Hypothalamus (tissue), 51 donors: ENCODE measurements around the gene TADA1.
A peak's percentile ranks its signal among the peaks of the same experiment; 100 is the strongest.
"Not testable (repeated sequence)": the region's sequence is repeated elsewhere in the genome, so short reads cannot be mapped to it uniquely, and the experiment has no call there.

Source experiments
- DNase-seq, 51 donors: peaks; one replicate each; lab custom pipeline; 2025; lab: John Stamatoyannopoulos, UW

The TADA1 gene

DNA sequence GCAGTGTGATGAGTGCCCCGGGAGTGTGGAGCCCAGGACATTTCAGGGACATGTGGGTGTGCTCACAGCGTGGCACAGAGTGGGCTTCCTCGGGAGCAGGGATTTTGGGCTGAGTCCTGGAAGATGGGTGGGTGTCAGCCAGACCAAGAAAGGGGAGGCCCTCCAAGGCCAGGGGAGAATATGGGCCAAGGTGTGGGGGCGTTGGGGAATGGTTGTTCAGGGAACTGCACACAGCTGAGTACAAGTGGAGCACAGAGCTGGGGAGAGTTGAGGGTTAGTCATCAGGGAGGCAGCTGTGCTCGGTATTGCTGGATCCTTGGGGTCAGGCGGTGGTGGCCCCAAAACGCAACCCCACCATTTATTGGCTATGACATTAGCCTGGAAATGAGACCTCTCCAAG lies 31.3 kb downstream of the TADA1 start:
- DNase-seq = no peak

DNA sequence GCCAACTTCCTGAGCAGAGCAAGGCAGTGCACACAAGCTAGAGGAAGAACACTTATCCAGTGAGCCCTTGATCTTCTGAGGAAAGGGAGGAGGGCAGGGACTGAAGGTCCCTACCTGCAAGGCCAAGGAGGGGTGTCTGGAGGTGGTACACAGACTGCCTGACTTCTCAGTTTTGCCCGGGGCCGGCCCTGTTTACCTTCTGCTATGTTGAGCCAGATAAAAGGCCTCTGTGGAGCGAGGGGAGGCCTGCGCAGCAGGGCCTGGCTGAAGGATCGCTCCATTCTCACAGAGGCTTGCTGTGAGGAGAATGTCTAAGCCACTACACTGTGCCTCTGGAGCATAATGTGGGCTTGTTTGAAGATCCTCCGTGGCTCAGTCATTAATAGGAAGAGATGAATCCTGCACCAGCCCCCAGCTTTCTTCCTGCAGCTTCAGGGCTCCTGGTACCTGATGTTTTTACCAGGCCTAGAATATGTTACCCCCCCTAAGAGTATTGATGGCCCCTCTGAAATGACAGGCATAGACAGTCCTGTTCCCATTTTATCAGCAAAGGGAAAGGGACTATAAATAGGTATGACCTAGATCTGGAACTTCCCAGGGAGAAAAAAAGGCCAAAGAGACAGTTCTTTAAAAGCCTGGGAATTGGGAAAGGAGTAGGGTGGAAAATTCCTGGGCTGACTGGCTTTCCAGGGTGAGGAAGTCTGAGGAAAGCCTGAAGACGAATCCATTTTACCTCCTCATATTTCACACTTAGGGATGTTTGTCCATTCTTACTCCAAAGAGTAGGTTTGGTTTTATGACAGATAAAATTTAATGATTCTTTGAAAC lies 32.1 kb downstream of the TADA1 start:
- peak in 29 of 51 donors; percentile 9 to 72 (median 34) for DNase-seq

DNA sequence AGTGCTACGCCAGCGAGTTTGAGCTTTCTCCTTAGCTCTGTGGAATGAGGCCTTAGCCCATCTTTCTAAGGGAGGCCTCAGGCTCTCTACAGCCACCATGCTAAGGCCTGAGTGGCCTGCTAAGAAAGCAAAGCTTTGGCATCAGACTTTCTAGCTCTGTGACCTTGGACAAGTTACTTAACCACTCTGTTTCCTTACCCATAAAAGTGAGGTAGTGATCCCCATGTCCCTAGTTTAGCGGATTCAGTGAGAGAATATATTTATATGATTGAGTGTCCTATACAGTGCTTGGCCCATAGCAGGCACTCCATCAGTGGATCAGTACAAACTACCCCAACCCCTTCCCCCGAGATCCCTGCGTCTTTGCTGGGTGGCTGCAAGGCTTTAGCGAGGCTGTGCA lies 32.7 kb downstream of the TADA1 start:
- DNase-seq = no peak

DNA sequence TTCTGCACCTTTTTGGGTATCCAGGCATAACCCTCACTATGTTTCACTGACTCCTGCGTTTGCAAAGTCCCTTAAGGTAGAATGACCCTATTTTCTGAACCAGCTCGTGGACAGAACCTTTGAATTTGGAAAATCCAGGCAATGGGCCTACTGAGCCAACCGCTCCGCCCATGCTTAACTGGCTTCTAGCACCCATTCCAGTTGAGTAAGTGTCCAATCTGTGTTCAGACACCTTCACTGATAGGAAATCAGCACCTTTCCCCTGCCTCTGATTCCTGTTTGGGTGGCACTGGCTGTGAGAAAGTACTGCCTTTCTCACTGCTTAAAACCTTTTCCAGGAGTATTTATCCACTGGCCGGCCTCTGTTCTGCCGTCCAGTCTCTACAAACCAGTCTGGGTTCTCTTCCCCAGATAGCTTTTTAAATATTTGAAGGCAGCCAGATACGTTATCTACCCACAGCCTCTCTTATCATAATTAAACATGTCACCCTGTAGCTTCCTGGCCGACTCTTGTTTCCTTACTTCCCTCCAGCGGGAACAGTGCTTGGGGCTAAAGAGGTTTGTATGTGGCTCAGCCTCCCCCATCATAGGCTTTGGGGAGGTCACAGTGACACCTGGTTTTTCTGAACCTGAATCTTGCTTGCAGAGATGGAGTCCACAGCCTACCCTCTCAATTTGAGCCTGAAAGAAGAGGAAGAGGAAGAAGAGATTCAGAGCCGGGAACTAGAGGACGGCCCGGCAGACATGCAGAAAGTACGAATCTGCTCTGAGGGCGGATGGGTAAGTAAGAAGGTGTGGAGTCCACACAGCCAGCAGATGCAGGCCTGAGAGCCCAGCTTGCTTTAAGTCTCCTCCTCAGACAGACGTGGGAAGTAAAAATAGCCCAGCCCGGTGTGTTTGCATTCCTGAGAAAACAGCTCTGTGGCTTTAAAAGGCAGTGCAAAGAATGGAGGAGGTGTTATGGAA lies 35.5 kb downstream of the TADA1 start:
- peak in 2 of 51 donors; percentile 7 to 28 for DNase-seq

DNA sequence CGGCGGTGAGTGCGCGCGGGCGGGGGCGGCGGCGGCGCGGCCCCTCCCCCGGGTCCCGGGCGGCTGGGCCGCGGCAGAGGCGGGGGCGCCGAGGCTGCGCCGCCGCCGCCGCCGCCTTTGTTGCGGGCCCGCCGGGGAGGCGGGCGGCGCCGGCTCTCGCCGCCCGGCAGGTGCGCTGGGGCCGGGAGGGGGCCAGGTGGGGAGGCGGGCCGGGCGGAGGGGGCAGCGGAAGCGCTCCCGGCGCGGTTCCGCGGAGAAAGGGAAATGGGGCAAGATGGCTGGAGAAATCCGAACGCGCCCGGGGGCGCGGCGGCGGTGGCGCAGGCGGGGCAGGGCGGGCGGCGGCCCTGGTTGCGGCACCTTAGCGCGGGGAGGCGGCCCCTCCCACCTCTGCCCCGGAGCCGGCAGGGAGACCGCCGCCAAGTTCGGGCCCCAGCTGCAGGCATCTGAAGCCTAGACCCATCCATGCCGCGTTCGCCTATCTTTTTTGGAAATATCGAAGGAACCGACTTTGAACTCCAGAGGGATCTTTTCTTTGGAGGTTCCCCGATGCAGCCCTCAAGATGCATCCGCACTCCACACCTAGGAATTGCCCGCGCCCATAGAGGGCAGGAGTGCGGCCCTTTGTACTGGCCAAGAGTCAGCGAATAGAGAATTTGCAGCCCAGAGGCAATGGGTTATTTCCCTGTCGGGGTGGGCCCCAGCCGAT lies 36.3 kb downstream of the TADA1 start:
- peak in 25 of 51 donors; percentile 17 to 68 (median 34) for DNase-seq

DNA sequence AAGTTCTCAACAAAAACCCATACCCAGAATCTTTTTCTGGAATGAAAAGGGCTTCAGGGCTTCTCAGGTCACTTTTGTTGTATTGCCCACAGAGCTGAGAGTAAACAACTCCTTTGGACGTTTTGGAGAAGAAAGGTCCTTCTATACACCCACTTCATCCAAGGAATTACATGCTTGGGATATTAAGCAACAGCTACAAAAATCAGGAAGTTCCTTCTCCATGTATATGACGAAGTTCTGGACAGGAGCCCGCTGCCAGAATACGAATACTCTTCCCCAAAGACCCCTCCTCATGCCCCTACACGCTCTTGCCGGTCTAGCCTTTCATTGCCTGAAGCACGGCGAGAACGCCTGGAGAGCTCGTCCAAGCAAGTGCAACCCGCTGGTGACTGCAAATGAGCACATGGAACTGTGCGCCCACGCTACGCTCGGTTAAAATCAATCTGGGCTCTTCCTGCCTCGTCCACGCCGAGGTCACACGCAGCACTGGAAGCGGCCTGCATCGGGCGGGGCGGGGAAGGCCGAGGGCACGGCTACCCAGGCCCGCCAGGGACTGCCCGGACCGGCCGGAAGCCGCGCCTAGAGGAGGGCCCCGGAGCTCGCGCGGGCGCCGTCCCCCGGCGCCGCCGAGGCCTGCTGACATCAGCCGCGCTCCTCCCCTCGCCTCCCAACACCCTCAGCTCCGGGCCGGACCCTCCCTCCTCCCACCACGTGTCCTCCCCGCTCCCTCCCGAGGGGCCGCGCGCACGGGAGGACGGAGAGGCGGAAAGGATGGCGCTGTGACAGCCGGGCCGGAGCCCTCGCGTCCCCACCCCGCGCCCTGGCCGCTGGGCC lies 37.1 kb downstream of the TADA1 start, which contains the start of gene POGK:
Gene POGK, plus strand, starts transcription at position 710 of the 834 bp plus-strand sequence. CDS start 1,482 bp downstream, outside the sequence.
- peak; percentile 39 to 95 (median 89) for DNase-seq

DNA sequence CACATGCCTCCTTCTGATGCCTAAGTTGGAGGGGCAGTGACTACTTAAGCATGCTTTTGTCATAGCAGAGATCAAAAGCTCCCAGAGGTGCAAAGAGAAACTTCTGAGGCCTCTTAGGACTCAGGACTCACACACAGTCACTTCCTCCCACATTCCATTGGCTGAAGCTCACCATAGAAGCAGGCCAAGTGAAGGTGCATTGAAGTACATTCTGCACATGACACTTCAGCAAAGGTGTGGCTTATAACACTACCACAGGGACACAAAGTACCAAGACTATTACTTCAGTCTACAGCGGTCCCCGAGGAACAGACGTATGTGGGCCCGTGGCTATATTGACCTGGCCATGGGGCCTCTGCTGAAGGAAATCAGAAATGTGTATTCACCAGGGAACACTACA lies 39.3 kb downstream of the TADA1 start:
- DNase-seq = no peak

DNA sequence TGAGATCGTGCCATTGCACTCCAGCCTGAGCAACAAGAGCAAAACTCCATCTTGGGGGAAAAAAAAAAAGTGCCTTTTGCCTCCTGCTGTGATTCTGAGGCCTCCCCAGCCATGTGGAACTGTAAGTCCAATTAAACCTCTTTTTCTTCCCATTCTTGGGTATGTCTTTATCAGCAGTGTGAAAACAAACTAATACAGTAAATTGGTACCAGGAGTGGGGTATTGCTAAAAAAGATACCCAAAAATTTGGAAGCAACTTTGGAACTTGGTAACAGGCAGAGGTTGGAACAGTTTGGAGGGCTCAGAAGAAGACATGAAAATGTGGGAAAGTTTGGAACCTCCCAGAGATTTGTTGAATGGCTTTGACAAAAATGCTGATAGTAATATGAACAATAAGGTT lies 46.3 kb downstream of the TADA1 start:
- DNase-seq = not testable (repeated sequence)

DNA sequence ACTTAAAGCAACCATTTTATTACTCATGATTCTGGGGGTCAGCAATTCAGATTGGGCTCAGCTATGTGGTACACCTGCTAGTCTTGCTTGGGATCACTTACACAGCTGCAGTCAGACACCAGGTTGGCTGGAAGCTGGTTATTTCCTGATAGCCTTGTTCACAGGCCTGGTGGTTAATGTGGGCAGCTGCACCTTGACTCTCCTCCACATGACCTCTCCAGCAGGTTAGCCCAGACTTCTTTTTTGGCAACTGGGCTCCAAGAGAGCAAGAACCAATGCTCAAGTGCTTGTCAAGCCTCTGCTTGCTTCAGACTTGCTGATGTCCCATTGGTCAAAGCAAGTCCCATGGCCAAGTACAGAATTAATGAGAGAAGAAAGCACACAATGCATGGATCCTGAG lies 48.6 kb downstream of the TADA1 start:
- DNase-seq = no peak

DNA sequence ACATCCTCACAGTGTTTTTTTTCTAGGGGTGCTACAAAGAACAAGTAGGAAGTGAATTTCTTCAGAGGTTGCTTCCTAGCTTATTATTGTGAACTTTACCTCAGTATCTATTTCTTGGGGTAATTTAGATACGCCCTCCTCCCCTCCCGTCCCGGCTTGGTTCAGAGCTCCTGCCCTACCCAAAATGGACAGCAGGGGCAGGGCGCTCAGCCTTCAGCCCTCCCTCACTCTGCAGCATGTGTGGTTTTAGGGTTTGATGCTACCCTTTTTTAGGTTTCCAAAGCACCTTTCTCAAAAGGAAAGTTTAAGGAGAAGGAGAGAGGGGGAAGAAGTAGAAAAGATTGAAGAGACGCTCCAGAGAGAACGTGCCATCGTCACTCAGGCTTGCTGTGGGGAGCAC lies 53.7 kb downstream of the TADA1 start:
- DNase-seq = no peak

DNA sequence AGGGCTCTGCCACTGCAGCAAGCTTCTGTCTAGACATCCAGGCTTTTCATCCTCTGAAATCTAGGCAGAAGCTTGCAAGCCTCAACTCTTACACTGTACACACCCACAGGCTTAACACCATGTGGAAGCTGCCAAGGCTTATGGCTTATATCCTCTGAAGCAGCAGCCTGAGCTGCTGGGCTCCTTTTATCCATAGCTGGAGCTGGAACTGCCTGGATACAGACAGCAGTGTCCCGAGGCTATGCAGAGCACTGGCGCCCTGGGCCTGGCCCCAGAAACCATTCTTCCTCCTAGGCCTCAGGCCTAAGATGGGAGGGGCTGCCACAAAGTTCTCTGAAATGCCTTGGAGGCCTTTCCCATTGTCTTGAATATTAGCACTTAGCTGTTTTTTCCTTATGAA lies 56.1 kb downstream of the TADA1 start:
- DNase-seq = no peak

DNA sequence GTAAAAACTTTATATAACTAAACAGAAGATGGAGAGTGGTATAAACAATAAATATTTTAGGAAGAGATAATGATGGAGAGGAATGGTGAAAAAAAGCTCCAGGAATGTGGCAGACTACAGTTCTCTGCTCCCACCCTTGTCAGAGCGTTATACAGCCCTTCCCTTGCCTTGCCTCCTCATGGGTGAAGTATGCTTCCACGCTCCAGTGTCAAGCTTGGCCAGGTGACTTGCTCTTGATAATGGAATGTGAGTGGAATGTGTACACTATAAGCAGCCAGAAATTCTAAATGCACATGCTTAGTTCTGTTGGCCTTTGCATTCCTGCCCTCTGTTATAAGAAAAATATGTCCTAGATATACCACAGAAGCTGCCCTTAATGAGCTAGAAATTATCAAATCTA lies 61.5 kb downstream of the TADA1 start:
- no peak for DNase-seq

DNA sequence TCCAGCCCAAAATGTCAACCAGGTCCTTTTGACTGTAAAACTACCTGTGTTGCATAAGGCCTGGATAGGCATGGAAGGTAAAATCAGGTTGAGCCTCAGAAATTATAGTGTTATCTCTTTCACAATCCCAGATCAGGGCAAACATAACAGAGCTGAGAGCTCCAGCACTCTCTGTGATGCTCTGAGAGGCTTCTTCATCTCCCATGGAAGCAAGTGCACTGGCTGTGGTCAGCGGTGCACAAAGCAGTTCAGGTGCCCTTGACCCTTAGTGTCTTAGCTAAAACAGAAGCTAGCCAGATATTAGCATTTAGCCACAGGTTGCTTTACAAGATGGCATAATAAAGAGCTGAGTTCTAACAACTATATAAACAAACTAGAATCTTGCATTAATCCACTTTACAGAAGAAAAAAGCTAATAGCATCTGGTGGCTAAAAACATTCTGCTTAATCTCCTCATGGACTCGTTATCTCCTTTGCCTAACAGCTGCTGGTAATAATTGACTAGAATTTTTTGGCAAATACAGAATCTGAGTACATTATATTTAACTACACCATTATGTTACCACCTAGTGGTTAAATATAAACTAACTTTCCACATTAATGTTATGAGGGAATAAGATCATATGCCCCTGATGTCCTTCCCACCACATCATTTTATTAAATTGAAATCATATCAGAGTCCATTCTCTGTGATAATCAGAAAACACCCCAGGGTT lies 62.4 kb downstream of the TADA1 start:
- DNase-seq = no peak

DNA sequence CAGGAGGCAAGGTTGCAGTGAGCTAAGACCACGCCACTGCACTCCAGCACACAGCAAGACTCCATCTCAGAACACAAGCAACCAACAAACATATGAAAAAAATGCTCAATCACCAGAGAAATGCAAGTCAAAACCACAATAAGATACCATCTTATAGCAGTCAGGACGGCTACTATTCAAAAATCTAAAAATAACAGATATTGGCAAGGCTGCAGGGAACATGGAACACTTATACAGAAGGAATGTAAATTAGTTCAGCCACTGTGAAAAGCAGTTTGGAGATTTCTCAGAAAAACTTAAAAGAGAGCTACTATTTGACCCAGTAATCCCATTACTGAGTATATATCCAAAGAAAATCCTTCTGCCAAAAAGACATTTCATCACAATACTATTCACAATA lies 64.4 kb downstream of the TADA1 start:
- DNase-seq = no peak

DNA sequence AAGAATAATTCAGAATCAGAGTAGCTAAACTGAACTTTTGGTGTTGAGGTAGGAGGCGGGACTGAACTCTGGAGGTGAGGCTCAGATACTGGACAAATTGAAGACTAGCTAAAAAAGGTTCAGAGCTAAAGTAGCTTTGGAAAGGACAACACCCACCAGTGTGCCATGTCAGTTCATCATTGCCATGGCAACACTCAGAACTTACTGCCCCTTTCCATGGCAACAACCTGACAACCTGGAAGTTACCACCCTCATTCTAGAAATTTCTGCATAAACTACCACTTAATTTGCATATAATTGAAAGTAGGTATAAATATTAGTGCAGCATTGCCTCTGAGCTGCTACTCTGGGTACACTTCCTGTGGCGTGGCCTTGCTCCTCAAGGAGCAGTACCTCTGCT lies 67.1 kb downstream of the TADA1 start:
- no peak for DNase-seq
